RWPE1 (cell line): ENCODE results near the gene GPSM1.

ENCODE experiments used
- CTCF ChIA-PET: fragments of 350-600 bp; sonication (Branson Sonifier 250); formaldehyde crosslinking; extraction: SDS; loops from one replicate; lab custom pipeline; 2021; lab: Yijun Ruan, JAX
- POLR2A ChIA-PET: fragments of 400-600 bp; formaldehyde crosslinking; extraction: SDS; loops from one replicate; lab custom pipeline; 2020; ENCODE audit warnings: antibody characterized with exemption; ENCODE audit not compliant: low non-redundant PET; lab: Yijun Ruan, JAX
- DNase-seq: peaks from one replicate; pipeline ENCODE4 v3.0.0; 2012; ENCODE audit warnings: low spot score
- H3K27ac ChIP-seq: fragments of 450-650 bp; 2 replicates; pipeline ENCODE4 v1.5.1; 2017
- TF ChIP-seq, protein P1 (sequence below): fragments of 450-650 bp; conservative IDR thresholded peaks from 2 replicates; pipeline ENCODE4 v1.5.1; 2017; ENCODE audit warnings: low read depth, mild to moderate bottlenecking

Gene GPSM1

GRCh38 chr9:136300866-136301265 is 26.5 kb upstream of the GPSM1 start:
- ChIA-PET CTCF (interaction anchor here (1.6 kb wide), 1 partner anchor 17 kb away, joined by 4 read pairs; no protein-coding TSS in a partner anchor), POLR2A (no interaction called here)
- DNase-seq, result no peak
- no peak overlapping the region for H3K27ac ChIP-seq
- TF ChIP-seq, protein P1, sequence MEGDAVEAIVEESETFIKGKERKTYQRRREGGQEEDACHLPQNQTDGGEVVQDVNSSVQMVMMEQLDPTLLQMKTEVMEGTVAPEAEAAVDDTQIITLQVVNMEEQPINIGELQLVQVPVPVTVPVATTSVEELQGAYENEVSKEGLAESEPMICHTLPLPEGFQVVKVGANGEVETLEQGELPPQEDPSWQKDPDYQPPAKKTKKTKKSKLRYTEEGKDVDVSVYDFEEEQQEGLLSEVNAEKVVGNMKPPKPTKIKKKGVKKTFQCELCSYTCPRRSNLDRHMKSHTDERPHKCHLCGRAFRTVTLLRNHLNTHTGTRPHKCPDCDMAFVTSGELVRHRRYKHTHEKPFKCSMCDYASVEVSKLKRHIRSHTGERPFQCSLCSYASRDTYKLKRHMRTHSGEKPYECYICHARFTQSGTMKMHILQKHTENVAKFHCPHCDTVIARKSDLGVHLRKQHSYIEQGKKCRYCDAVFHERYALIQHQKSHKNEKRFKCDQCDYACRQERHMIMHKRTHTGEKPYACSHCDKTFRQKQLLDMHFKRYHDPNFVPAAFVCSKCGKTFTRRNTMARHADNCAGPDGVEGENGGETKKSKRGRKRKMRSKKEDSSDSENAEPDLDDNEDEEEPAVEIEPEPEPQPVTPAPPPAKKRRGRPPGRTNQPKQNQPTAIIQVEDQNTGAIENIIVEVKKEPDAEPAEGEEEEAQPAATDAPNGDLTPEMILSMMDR, result no peak

GRCh38 chr9:136302527-136302926 is 24.8 kb upstream of the GPSM1 start:
- TF ChIP-seq, protein P1, result no peak
- DNase-seq, result no peak
- H3K27ac ChIP-seq, result no peak overlapping the region
- ChIA-PET CTCF (interaction anchor here (1.0 kb wide), 1 partner anchor 18 kb away, joined by 3 read pairs; no protein-coding TSS in a partner anchor), POLR2A (no interaction called here)

DNA sequence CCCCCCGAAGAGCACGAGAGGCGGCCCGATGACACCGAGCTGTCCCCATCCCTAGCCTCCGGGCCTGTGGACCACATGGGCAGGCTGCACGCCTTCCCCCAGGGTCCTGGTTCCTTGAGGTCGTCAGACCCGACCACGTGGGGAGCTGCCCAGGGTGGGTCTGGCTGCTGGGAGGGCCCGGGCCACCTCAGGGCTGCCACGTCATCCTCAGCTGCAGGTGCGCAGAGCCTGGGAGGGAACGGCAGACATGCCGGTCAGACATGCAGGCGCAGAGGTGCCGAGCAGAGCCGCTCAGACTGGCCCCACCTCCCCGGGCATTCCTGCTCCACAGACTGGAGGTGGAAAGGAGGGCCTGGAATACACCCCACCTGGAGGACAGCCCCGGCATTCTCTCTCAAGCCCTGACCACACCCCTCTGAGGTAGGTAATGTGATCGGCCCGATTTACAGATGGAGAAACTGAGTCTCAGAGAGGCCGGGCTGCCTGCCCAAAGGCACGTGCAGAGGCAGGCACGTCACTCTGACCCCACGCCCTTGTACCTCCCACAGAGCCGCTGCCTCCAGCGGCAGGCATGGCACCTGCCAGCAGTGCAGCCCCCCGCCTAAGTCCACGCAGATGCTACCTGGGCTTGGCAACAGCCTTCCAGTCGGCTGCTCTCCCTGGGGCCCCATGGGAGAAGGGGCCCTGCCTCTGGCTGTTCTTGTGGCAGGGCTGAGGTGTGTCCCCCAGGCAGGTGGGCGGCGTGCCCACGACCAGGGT is 24.1 kb upstream of the GPSM1 start:
- ChIA-PET CTCF (interaction anchor here (0.7 to 1.0 kb wide), 2 partner anchors 19 to 96 kb away, joined by 3 read pairs; no protein-coding TSS in a partner anchor), POLR2A (no interaction called here)
- TF ChIP-seq, protein P1, result no peak
- H3K27ac ChIP-seq, result no peak overlapping the region
- no peak for DNase-seq

- TF ChIP-seq, protein P1, result no peak
- POLR2A ChIA-PET, result no interaction called here
- peak within 1 kb of the TSS; percentile 7; the same call in 1 of the 2 replicates for H3K27ac ChIP-seq
- CTCF ChIA-PET, result interaction anchor here (0.7 kb wide), 1 partner anchor 95 kb away, joined by 3 read pairs; no protein-coding TSS in a partner anchor
- DNase-seq, result no peak
Observed at GRCh38 chr9:136303825-136304416, 23.4 kb upstream of the GPSM1 start, which contains the start of gene CCDC187. TSS of gene CCDC187 (minus strand) at chr9:136304094. CDS start at chr9:136303830, 264 bp downstream.

GRCh38 chr9:136304456-136304855 is 22.9 kb upstream of the GPSM1 start:
- ChIA-PET POLR2A (no interaction called here), CTCF (interaction anchor here (1.2 kb wide), 1 partner anchor 36 kb away, joined by 3 read pairs; no protein-coding TSS in a partner anchor)
- TF ChIP-seq, protein P1, result no peak
- no peak for DNase-seq
- no peak overlapping the region for H3K27ac ChIP-seq

DNA sequence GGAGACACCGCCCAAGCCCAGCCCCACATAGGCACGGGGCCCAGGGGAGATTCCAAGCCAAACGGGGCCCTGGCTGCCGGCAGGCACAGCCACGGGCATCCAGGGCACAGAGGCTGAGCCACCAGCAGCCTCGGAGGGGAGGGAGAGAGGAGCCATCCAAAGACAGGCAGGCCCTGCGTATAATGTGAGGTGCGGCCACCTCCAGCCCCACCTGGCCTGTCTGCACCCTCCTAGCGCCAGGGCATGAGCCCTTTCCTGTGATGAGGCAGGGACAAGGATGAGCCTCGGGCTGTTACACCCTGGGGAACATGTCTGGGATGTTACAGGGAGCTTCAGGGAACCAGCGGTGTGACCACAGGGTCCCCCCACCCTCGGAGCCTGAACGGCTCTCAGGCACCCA is 22.4 kb upstream of the GPSM1 start:
- H3K27ac ChIP-seq, result peak overlapping the region; percentile 7; the same call in 1 of the 2 replicates
- POLR2A ChIA-PET, result no interaction called here
- DNase-seq, result no peak
- TF ChIP-seq, protein P1, result no peak
- CTCF ChIA-PET, result interaction anchor here (0.6 to 1.2 kb wide), 2 partner anchors 37 to 704 kb away, joined by 3 to 4 read pairs; no protein-coding TSS in a partner anchor
